HepG2 (cell line): ENCODE results near the gene OBSL1. TPM values are rescaled to one million over a fixed set of nuclear protein-coding genes. Genes with fewer than 3 reads are reported as not detected.

Source experiments
- ATF7 ChIP-seq, 2 experiments: fragments of 450-650 bp in 1 of 2; sonication (generic) in 1 of 2; formaldehyde crosslinking in 1 of 2; IDR thresholded peaks; 2 replicates each; pipeline versions ENCODE4 v1.4.0 to v1.6.1; 2016 to 2020; ENCODE audit warnings: antibody characterized with exemption in 1 of 2, mild to moderate bottlenecking in 1 of 2, missing genetic modification reagents in 1 of 2
- DRAP1 ChIP-seq: IDR thresholded peaks from 2 replicates; pipeline ENCODE4 v1.6.1; 2016; ENCODE audit warnings: missing genetic modification reagents, missing compliant biosample characterization
- GATAD1 ChIP-seq: IDR thresholded peaks from 2 replicates; pipeline ENCODE4 v1.6.1; 2016; ENCODE audit warnings: missing genetic modification reagents, missing compliant biosample characterization
- HHEX ChIP-seq: IDR thresholded peaks from 2 replicates; pipeline ENCODE4 v1.6.1; 2016; ENCODE audit warnings: control low read depth
- IKZF1 ChIP-seq: fragments of 450-650 bp; IDR thresholded peaks from 2 replicates; pipeline ENCODE4 v1.7.1; 2016
- JUNB ChIP-seq: sonication (generic); formaldehyde crosslinking; IDR thresholded peaks from 2 replicates; pipeline ENCODE4 v1.8.0; 2022; ENCODE audit warnings: missing genetic modification reagents, mild to moderate bottlenecking, borderline replicate concordance
- JUND ChIP-seq: sonication (generic); formaldehyde crosslinking; IDR thresholded peaks from 2 replicates; pipeline ENCODE4 v1.8.0; 2022; ENCODE audit warnings: mild to moderate bottlenecking, missing genetic modification reagents
- KDM6A ChIP-seq: IDR thresholded peaks from 2 replicates; pipeline ENCODE4 v1.6.1; 2016; ENCODE audit warnings: low read depth
- KLF13 ChIP-seq: sonication (generic); formaldehyde crosslinking; IDR thresholded peaks from 2 replicates; pipeline ENCODE4 v1.4.0; 2020; ENCODE audit warnings: mild to moderate bottlenecking, missing genetic modification reagents
- MAF1 ChIP-seq: sonication (generic); formaldehyde crosslinking; IDR thresholded peaks from 2 replicates; pipeline ENCODE4 v1.5.0; 2020; ENCODE audit warnings: missing genetic modification reagents, borderline replicate concordance
- MAZ ChIP-seq, 2 experiments: sonication (generic) in 1 of 2; formaldehyde crosslinking in 1 of 2; IDR thresholded peaks; 2 replicates each; pipeline versions ENCODE4 v1.5.0 to v1.6.1; 2012 to 2020; ENCODE audit warnings: low read depth in 2 of 2, mild to moderate bottlenecking in 2 of 2, borderline replicate concordance in 1 of 2, improper control_type of control experiment in 1 of 2, low read length in 1 of 2, missing genetic modification reagents in 1 of 2, moderate library complexity in 1 of 2
- MTF2 ChIP-seq: sonication (generic); formaldehyde crosslinking; IDR thresholded peaks from 2 replicates; pipeline ENCODE4 v1.5.0; 2020; ENCODE audit warnings: missing genetic modification reagents, borderline replicate concordance
- POLR2AphosphoS5 ChIP-seq: IDR thresholded peaks from 2 replicates; pipeline ENCODE4 v1.6.1; 2012; ENCODE audit warnings: low read depth, low read length
- PRDM4 ChIP-seq: sonication (generic); formaldehyde crosslinking; IDR thresholded peaks from 2 replicates; pipeline ENCODE4 v1.9.0; 2021; ENCODE audit warnings: missing genetic modification reagents, borderline replicate concordance
- RBM22 ChIP-seq: fragments of 200-400 bp; formaldehyde crosslinking; optimal IDR thresholded peaks from 2 replicates; pipeline ENCODE3; 2017; ENCODE audit warnings: mild to moderate bottlenecking, low read length, moderate library complexity
- RELA ChIP-seq: sonication (generic); formaldehyde crosslinking; IDR thresholded peaks from 2 replicates; pipeline ENCODE4 v1.4.0; 2020; ENCODE audit warnings: missing genetic modification reagents
- RFX1 ChIP-seq: fragments of 450-650 bp; IDR thresholded peaks from 2 replicates; pipeline ENCODE4 v1.6.1; 2017
- SALL2 ChIP-seq: sonication (generic); formaldehyde crosslinking; IDR thresholded peaks from 2 replicates; pipeline ENCODE4 v1.8.1; 2023; ENCODE audit warnings: mild to moderate bottlenecking, missing genetic modification reagents, inconsistent platforms
- SRF ChIP-seq: IDR thresholded peaks from 2 replicates; pipeline ENCODE4 v1.6.1; 2011; ENCODE audit warnings: mild to moderate bottlenecking, low read depth, low read length, moderate library complexity
- TEAD3 ChIP-seq: optimal IDR thresholded peaks from 2 replicates; pipeline ENCODE3; 2016; ENCODE audit warnings: borderline replicate concordance
- THRA ChIP-seq: sonication (generic); formaldehyde crosslinking; IDR thresholded peaks from 2 replicates; pipeline ENCODE4 v1.4.0; 2020; ENCODE audit warnings: missing genetic modification reagents, borderline replicate concordance
- TOE1 ChIP-seq: sonication (generic); formaldehyde crosslinking; IDR thresholded peaks from 2 replicates; pipeline ENCODE4 v1.4.0; 2020; ENCODE audit warnings: mild to moderate bottlenecking, missing genetic modification reagents
- TSC22D2 ChIP-seq: sonication (generic); formaldehyde crosslinking; IDR thresholded peaks from 2 replicates; pipeline ENCODE4 v1.5.1; 2020; ENCODE audit warnings: missing genetic modification reagents, mild to moderate bottlenecking, borderline replicate concordance
- XBP1 ChIP-seq: sonication (generic); formaldehyde crosslinking; IDR thresholded peaks from 2 replicates; pipeline ENCODE4 v1.5.0; 2020; ENCODE audit warnings: missing genetic modification reagents
- ZBTB38 ChIP-seq: sonication (generic); formaldehyde crosslinking; IDR thresholded peaks from 2 replicates; pipeline ENCODE4 v1.5.1; 2020; ENCODE audit warnings: mild to moderate bottlenecking, missing genetic modification reagents
- ZFX ChIP-seq: sonication (generic); formaldehyde crosslinking; IDR thresholded peaks from 2 replicates; pipeline ENCODE4 v1.4.0; 2020; ENCODE audit warnings: mild to moderate bottlenecking, low read depth, missing genetic modification reagents, moderate library complexity
- ZNF430 ChIP-seq: sonication (generic); formaldehyde crosslinking; IDR thresholded peaks from 2 replicates; pipeline ENCODE4 v1.9.0; 2021; ENCODE audit warnings: mild to moderate bottlenecking, missing genetic modification reagents
- ZNF598 ChIP-seq: sonication (generic); formaldehyde crosslinking; IDR thresholded peaks from 2 replicates; pipeline ENCODE4 v1.5.1; 2020; ENCODE audit warnings: mild to moderate bottlenecking, missing genetic modification reagents, borderline replicate concordance
- ZNF782 ChIP-seq: sonication (generic); formaldehyde crosslinking; IDR thresholded peaks from 2 replicates; pipeline ENCODE4 v1.4.0; 2020; ENCODE audit warnings: missing genetic modification reagents, mild to moderate bottlenecking, borderline replicate concordance
- ZSCAN22 ChIP-seq: sonication (generic); formaldehyde crosslinking; IDR thresholded peaks from 2 replicates; pipeline ENCODE4 v1.4.0; 2020; ENCODE audit warnings: mild to moderate bottlenecking, missing genetic modification reagents
- polyA plus RNA-seq, 8 experiments: library from polyadenylated mRNA; depleted of rRNA in 3 of 8; stranded (reverse) in 7 of 8; unstranded in 1 of 8; fragments of >200 nt; fragmentation: Illumina TruSeq in 4 of 8; extraction: Trizol in 4 of 8; gene quantifications; 2 replicates each; pipeline versions ENCODE4 v1.2.1 to v1.2.3, GENCODE V29; 2011 to 2016; ENCODE audit warnings: low read depth in 4 of 8, missing spikeins in 1 of 8, mixed read lengths in 1 of 8; ENCODE audit not compliant: insufficient read depth in 1 of 8
- total RNA-seq, 5 experiments: library from RNA; depleted of rRNA; stranded (reverse); fragments of >200 nt; fragmentation: Illumina TruSeq; extraction: Trizol; gene quantifications; 2 replicates each; pipeline ENCODE4 v1.2.3, GENCODE V29; 2016; ENCODE audit warnings: low read depth in 1 of 5

OBSL1 gene
- total and polyA plus RNA-seq, 2 of the 13 experiments (the other 11 are each of a cell fraction or from before 2014, with no cell fraction given): 86.7 to 218 TPM

GRCh38 chr2:219545943-219546352, 25.4 kb downstream of the OBSL1 start (continued):
- TF ChIP-seq ZFX: peak; percentile 27; the same call in 1 of the 2 replicates
- no peak for TF ChIP-seq ATF7 (IDR thresholded peaks at IDR 0.05)
- TF ChIP-seq ATF7 (CRISPR knock-in tag; IDR thresholded peaks at IDR 0.05): no peak
- no peak for TF ChIP-seq IKZF1
- no peak; the same call in 1 of the 2 replicates for TF ChIP-seq DRAP1 (CRISPR knock-in tag)
- TF ChIP-seq RBM22: no peak
- TF ChIP-seq MAZ (IDR thresholded peaks at IDR 0.05; ENCODE audit: borderline replicate concordance, low read depth, low read length): peak; percentile 82
- TF ChIP-seq MAZ (CRISPR knock-in tag; IDR thresholded peaks at IDR 0.05; ENCODE audit: low read depth): peak; percentile 70; the same call in 1 of the 2 replicates
- TF ChIP-seq ZBTB38: peak; percentile 47; the same call in 1 of the 2 replicates
- TF ChIP-seq POLR2AphosphoS5: peak; percentile 47; the same call in 1 of the 2 replicates
- TF ChIP-seq TEAD3: peak; percentile 85
- TF ChIP-seq GATAD1 (CRISPR knock-in tag): peak; percentile 33; the same call in 1 of the 2 replicates
- no peak for TF ChIP-seq XBP1 (CRISPR knock-in tag)
- TF ChIP-seq RELA (CRISPR knock-in tag): no peak
- no peak for TF ChIP-seq ZNF598 (CRISPR knock-in tag)
- TF ChIP-seq KLF13 (CRISPR knock-in tag): no peak
- no peak for TF ChIP-seq MTF2 (CRISPR knock-in tag)
- no peak for TF ChIP-seq PRDM4 (CRISPR knock-in tag)
- TF ChIP-seq ZNF430 (CRISPR knock-in tag): 0 out of 2 replicates have a peak, but pooled peaks have one; percentile 32
- no peak for TF ChIP-seq TOE1 (CRISPR knock-in tag)
- 0 out of 2 replicates have a peak, but pooled peaks have one; percentile 56 for TF ChIP-seq KDM6A (CRISPR knock-in tag)
- peak; percentile 66; the same call in 1 of the 2 replicates for TF ChIP-seq THRA (CRISPR knock-in tag)
- no peak for TF ChIP-seq ZNF782
- no peak for TF ChIP-seq SALL2 (CRISPR knock-in tag)
- no peak for TF ChIP-seq MAF1
- TF ChIP-seq JUNB (CRISPR knock-in tag): no peak
- no peak for TF ChIP-seq RFX1
- TF ChIP-seq ZSCAN22 (CRISPR knock-in tag): no peak
- no peak for TF ChIP-seq SRF
- TF ChIP-seq HHEX (CRISPR knock-in tag): no peak
- TF ChIP-seq TSC22D2 (CRISPR knock-in tag): 0 out of 2 replicates have a peak, but pooled peaks have one; percentile 60
- no peak; the same call in 1 of the 2 replicates for TF ChIP-seq JUND (CRISPR knock-in tag)
